H1 (cell line): ENCODE results near the gene KCNN1. TPM values are rescaled to one million over a fixed set of nuclear protein-coding genes. Genes with fewer than 3 reads are reported as not detected.

ENCODE experiments used
- ASH2L ChIP-seq: fragments of 200-600, 300-600 bp; sonication (generic); IDR thresholded peaks from one replicate; pipeline ENCODE4 v1.7.1; 2017; ENCODE audit warnings: low read length
- CHD7 ChIP-seq: fragments of 300-600 bp; sonication (generic); IDR thresholded peaks from 2 replicates; pipeline ENCODE4 v1.7.1; 2012; ENCODE audit warnings: low read length, moderate library complexity, mild to moderate bottlenecking, inconsistent platforms; ENCODE audit not compliant: insufficient replicate concordance
- KDM1A ChIP-seq: fragments of 200-600, 300-600 bp; sonication (generic); IDR thresholded peaks from 2 replicates; pipeline ENCODE4 v1.7.1; 2016; ENCODE audit warnings: mild to moderate bottlenecking, low read length, borderline replicate concordance
- KDM4A ChIP-seq: IDR thresholded peaks from one replicate; pipeline ENCODE4 v1.7.1; 2012; ENCODE audit warnings: low read depth, mild to moderate bottlenecking, moderate library complexity, low read length, inconsistent platforms; ENCODE audit not compliant: severe bottlenecking
- POLR2A ChIP-seq, 2 experiments: IDR thresholded peaks; 1 replicate in 1 of 2; 2 replicates in 1 of 2; pipeline ENCODE4 v1.6.1; 2011; ENCODE audit warnings: low read depth in 2 of 2, low read length in 2 of 2, mild to moderate bottlenecking in 2 of 2; ENCODE audit errors: control extremely low read depth in 1 of 2
- RNF2 ChIP-seq: fragments of 200-900, 300-1000 bp; sonication (generic); IDR thresholded peaks from 2 replicates; pipeline ENCODE4 v1.7.1; 2016; ENCODE audit warnings: borderline replicate concordance, low read depth, mild to moderate bottlenecking, antibody characterized with exemption, low read length; ENCODE audit not compliant: poor library complexity, severe bottlenecking; ENCODE audit errors: missing control alignments
- SUZ12 ChIP-seq: fragments of 200-600 bp; sonication (generic); IDR thresholded peaks from 2 replicates; pipeline ENCODE4 v1.6.1; 2012; ENCODE audit warnings: mild to moderate bottlenecking, inconsistent platforms, low read length, moderate library complexity, mixed read lengths
- polyA plus RNA-seq, 7 experiments: library from polyadenylated mRNA; depleted of rRNA in 3 of 7; stranded (reverse) in 5 of 7; unstranded in 2 of 7; fragments of >200 nt in 5 of 7; fragments of 200-250 nt in 2 of 7; gene quantifications; 1 replicate in 5 of 7; 2 replicates in 1 of 7; 4 replicates in 1 of 7; pipeline versions ENCODE4 v1.2.1 to v1.2.3, GENCODE V29; 2011 to 2013; ENCODE audit warnings: missing spikeins in 2 of 7, mixed read lengths in 2 of 7
- total RNA-seq: library from RNA; stranded (reverse); fragmentation: NEBNext Ultra II Directional; extraction: Animal tissue kit (Norgen Biotek cat#: 25700); gene quantifications from 2 replicates; pipeline ENCODE4 v1.2.1, GENCODE V29; 2021

The KCNN1 gene
- total and polyA plus RNA-seq, 2 of the 8 experiments (the other 6 are each of a cell fraction or from before 2014, with no cell fraction given), result 11.0 to 12.5 TPM

GRCh38 chr19:17951990-17952976 lies 14.6 kb upstream of the KCNN1 start (continued):
- TF ChIP-seq CHD7 (no peak), RNF2 (peak; percentile 5), KDM1A (peak; percentile 82; the same call in 1 of the 2 replicates), ASH2L (peak; percentile 59), KDM4A (peak; percentile 55), POLR2A (IDR thresholded peaks at IDR 0.05; ENCODE audit: control extremely low read depth in 1 of 2, low read depth in 2 of 2, low read length in 2 of 2) (no peak), SUZ12 (0 out of 2 replicates have a peak, but pooled peaks have one; percentile 49)
- TF ChIP-seq, all 59 proteins: peak for 5
